ENCODE results near the gene KRTAP20-1. TPM values are rescaled to one million over a fixed set of nuclear protein-coding genes. Genes with fewer than 3 reads are reported as not detected.

Gene KRTAP20-1
- total RNA-seq, 1 donor from 2014 or later: not detected

DNA sequence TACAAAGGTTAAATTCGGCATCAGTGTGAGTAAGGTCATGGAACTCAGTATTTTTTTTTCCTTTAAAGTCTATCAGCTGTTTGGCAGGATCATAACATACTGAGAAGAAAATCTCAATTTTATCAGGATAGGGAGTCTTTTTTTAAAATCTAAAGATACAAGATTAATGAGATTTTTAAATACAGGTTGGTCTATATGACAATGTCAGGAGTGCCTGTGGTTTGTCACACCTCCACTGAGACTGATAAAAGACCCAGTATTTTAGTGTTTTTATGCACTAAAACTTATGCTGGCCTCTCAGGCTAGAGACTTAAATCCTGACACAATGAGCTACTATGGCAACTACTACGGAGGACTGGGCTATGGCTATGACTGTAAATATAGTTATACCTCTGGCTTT lies 26.3 kb downstream of the KRTAP20-1 start, which contains the start of gene KRTAP20-3:
KRTAP20-3 (plus strand) TSS at position 301 of the 400 bp plus-strand sequence.
- ATAC-seq: no peak
- no peak for DNase-seq (ENCODE audit: low spot score)

DNA sequence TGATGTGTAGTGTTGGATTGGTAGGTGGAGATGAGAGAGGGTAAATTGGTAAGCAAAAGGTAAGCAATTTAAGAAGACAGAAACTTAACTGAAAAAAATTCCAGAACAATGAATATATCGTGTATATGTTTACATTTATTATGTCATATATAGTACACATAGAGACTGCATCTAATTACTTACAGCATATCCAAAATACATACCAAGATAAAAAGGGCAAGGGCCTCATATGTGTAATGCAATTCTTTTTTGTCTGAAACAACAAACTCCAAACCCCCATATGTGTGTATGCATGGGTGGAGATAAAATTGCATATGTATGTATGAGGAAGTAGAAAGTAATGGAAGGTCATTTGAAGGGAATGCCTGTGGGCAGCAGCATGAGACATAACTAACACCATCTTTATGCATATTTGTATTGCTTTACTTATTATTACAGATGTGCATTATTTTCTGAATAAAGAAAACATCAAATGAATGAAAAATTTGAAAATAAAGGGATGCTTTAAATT lies 30.7 kb downstream of the KRTAP20-1 start:
- ATAC-seq: no peak
- DNase-seq (ENCODE audit: low spot score): no peak

DNA sequence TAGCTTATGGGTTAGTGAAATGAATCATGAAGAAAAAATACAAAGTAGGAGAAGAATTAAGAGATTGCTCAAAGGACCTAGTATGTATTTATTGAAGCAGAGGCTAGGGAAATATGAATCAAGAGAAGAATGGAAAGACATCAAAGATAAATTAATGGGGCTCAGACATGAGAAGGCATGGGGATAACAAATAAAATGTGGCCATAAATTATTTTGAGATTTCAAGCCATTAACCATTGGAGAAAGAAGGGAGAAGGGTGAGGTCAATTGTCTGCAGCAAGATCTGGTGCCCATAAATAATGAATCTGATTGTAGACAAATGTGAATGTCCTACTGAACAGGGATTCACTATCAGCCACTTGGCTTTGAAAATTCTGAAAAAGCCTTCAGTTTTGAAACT lies 36.7 kb downstream of the KRTAP20-1 start:
- no peak for DNase-seq (ENCODE audit: low spot score)
- ATAC-seq: no peak

Other genes starting within 250 kb of the KRTAP20-1 start
- not detected for gene KRTAP13-2, start 244.2 kb upstream of the KRTAP20-1 start, total RNA-seq
- not detected for gene KRTAP13-1, start 220.4 kb upstream of the KRTAP20-1 start, total RNA-seq
- not detected for gene KRTAP13-3, start 190.5 kb upstream of the KRTAP20-1 start, total RNA-seq
- gene KRTAP13-4, start 186.2 kb upstream of the KRTAP20-1 start, total RNA-seq: not detected
- not detected for gene KRTAP15-1, start 176.2 kb upstream of the KRTAP20-1 start, total RNA-seq
- gene KRTAP19-1, start 136.1 kb upstream of the KRTAP20-1 start, total RNA-seq: not detected
- not detected for gene KRTAP19-2, start 129.0 kb upstream of the KRTAP20-1 start, total RNA-seq
- gene KRTAP19-3, start 124.4 kb upstream of the KRTAP20-1 start, total RNA-seq: not detected
- not detected for gene KRTAP19-4, start 119.3 kb upstream of the KRTAP20-1 start, total RNA-seq
- not detected for gene KRTAP19-5, start 114.3 kb upstream of the KRTAP20-1 start, total RNA-seq
- not detected for gene KRTAP19-6, start 74.6 kb upstream of the KRTAP20-1 start, total RNA-seq
- not detected for gene KRTAP19-7, start 55.1 kb upstream of the KRTAP20-1 start, total RNA-seq
- not detected for gene KRTAP22-2, start 26.0 kb upstream of the KRTAP20-1 start, total RNA-seq
- not detected for gene KRTAP6-3, start 24.0 kb upstream of the KRTAP20-1 start, total RNA-seq
- not detected for gene KRTAP6-2, start 17.5 kb upstream of the KRTAP20-1 start, total RNA-seq
- not detected for gene KRTAP22-1, start 15.3 kb upstream of the KRTAP20-1 start, total RNA-seq
- gene KRTAP6-1, start 2.5 kb upstream of the KRTAP20-1 start, total RNA-seq: not detected
- not detected for gene KRTAP20-4, start 4.2 kb downstream of the KRTAP20-1 start, total RNA-seq
- gene KRTAP20-2, start 18.8 kb downstream of the KRTAP20-1 start, total RNA-seq: not detected
- gene KRTAP20-3, start 26.4 kb downstream of the KRTAP20-1 start, total RNA-seq: not detected
- gene KRTAP21-3, start 102.4 kb downstream of the KRTAP20-1 start, total RNA-seq: not detected
- gene KRTAP21-2, start 130.8 kb downstream of the KRTAP20-1 start, total RNA-seq: not detected
- not detected for gene KRTAP21-1, start 139.0 kb downstream of the KRTAP20-1 start, total RNA-seq
- gene KRTAP8-1, start 196.8 kb downstream of the KRTAP20-1 start, total RNA-seq: not detected
- gene KRTAP7-1, start 213.3 kb downstream of the KRTAP20-1 start, total RNA-seq: not detected